Esophagus squamous epithelium (tissue), 5 donors: ENCODE results near the gene ACER2. TPM values are rescaled to one million over a fixed set of nuclear protein-coding genes. Genes with fewer than 3 reads are reported as not detected.

Experiments
- DNase-seq: peaks from one replicate; lab custom pipeline; 2025; lab: John Stamatoyannopoulos, UW
- H3K27ac ChIP-seq, 4 donors: fragments of 200-600 bp; sonication (generic); one replicate each; pipeline ENCODE4 v1.5.1; 2016 to 2019; ENCODE audit warnings: mild to moderate bottlenecking in 1 of 4
- H3K27me3 ChIP-seq, 4 donors: fragments of 200-600 bp; sonication (generic); 1 replicate in 3 of 4; 2 replicates in 1 of 4; pipeline versions ENCODE4 v1.5.1 to v1.6.0; 2017 to 2021; ENCODE audit warnings: antibody characterized with exemption in 1 of 4
- H3K36me3 ChIP-seq, 3 donors: fragments of 200-600 bp; sonication (generic); one replicate each; pipeline ENCODE4 v1.5.1; 2016 to 2019
- H3K4me1 ChIP-seq, 3 donors: fragments of 200-600 bp; sonication (generic); one replicate each; pipeline ENCODE4 v1.5.1; 2017 to 2019
- H3K4me3 ChIP-seq, 4 donors: fragments of 200-600 bp; sonication (generic); 1 replicate in 3 of 4; 2 replicates in 1 of 4; pipeline ENCODE4 v1.5.1; 2016 to 2019; ENCODE audit warnings: mild to moderate bottlenecking in 2 of 4, moderate library complexity in 1 of 4
- H3K9me3 ChIP-seq, 3 donors: fragments of 200-600 bp; sonication (generic); one replicate each; pipeline ENCODE4 v1.5.1; 2016 to 2019
- POLR2A ChIP-seq, 4 donors: fragments of 450-650 bp; IDR thresholded peaks; one replicate each; pipeline ENCODE4 v1.6.1; 2017; ENCODE audit warnings: antibody characterized with exemption in 4 of 4, mild to moderate bottlenecking in 4 of 4, moderate library complexity in 3 of 4
- WGBS, 2 donors: methylation state at CpG; one replicate each; pipeline ENCODE4 v1.1.5; 2018; 5-methylcytosine and 5-hydroxymethylcytosine counted together
- intact Hi-C: fragments of 100-400 bp; cut with DNase I; formaldehyde crosslinking; loops from one replicate; pipeline ENCODE4 v1.15.0; 2022
- total RNA-seq, 4 donors: library from RNA; depleted of rRNA; stranded (reverse); fragments of >200 nt; gene quantifications; one replicate each; pipeline ENCODE4 v1.1.0, GENCODE V29; 2016
- TF ChIP-seq, protein P1 (sequence below), 6 experiments: fragments of 450-650 bp in 4 of 6; fragments of 200-600 bp in 2 of 6; sonication (generic) in 2 of 6; IDR thresholded peaks; one replicate each; pipeline ENCODE4 v1.5.1; 2016 to 2019; ENCODE audit warnings: antibody characterized with exemption in 6 of 6, mild to moderate bottlenecking in 4 of 6, moderate library complexity in 4 of 6
- donor health status: DM: yes; HTN: yes; CAD: no.

Gene ACER2
- total RNA-seq, 4 donors from 2014 or later: 3.6 to 5.0 (median 3.8) TPM

GRCh38 chr9:19446361-19446861, 37.6 kb downstream of the ACER2 start:
- Histone ChIP-seq H3K9me3 (no peaks in the 10 kb centered on the region), H3K4me1 (no peaks in the 10 kb centered on the region), H3K27ac (no peak overlapping the region), H3K27me3 (no peaks in the 10 kb centered on the region), H3K36me3 (peaks cover 0 to 48% (median 0%) of the 10 kb centered on the region in 3 donors), H3K4me3 (no peak overlapping the region)
- TF ChIP-seq, protein P1, sequence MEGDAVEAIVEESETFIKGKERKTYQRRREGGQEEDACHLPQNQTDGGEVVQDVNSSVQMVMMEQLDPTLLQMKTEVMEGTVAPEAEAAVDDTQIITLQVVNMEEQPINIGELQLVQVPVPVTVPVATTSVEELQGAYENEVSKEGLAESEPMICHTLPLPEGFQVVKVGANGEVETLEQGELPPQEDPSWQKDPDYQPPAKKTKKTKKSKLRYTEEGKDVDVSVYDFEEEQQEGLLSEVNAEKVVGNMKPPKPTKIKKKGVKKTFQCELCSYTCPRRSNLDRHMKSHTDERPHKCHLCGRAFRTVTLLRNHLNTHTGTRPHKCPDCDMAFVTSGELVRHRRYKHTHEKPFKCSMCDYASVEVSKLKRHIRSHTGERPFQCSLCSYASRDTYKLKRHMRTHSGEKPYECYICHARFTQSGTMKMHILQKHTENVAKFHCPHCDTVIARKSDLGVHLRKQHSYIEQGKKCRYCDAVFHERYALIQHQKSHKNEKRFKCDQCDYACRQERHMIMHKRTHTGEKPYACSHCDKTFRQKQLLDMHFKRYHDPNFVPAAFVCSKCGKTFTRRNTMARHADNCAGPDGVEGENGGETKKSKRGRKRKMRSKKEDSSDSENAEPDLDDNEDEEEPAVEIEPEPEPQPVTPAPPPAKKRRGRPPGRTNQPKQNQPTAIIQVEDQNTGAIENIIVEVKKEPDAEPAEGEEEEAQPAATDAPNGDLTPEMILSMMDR (IDR thresholded peaks at IDR 0.05): no peak
- TF ChIP-seq POLR2A (IDR thresholded peaks at IDR 0.05): no peak
- 82 to 100% methylated on average over 1 to 4 of the region's 7 CpGs for WGBS, 2 donors
- intact Hi-C loops: no loop called here
- DNase-seq: no peak

- 85 to 87% methylated on average over 8 to 9 of the region's 9 CpGs for WGBS, 2 donors
- no peak for DNase-seq
- no peaks in the 10 kb centered on the region for H3K27me3 ChIP-seq
- peaks cover 0 to 27% (median 0%) of the 10 kb centered on the region in 3 donors for H3K36me3 ChIP-seq
- no peaks in the 10 kb centered on the region for H3K4me1 ChIP-seq
- TF ChIP-seq, protein P1 (IDR thresholded peaks at IDR 0.05): no peak
- TF ChIP-seq POLR2A (IDR thresholded peaks at IDR 0.05): no peak
- H3K9me3 ChIP-seq: no peaks in the 10 kb centered on the region
- H3K27ac ChIP-seq: no peak overlapping the region
- intact Hi-C loops: no loop called here
- no peak overlapping the region for H3K4me3 ChIP-seq
These were observed 42.7 kb downstream of the ACER2 start for GRCh38 chr9:19451240-19452087.

- H3K36me3 ChIP-seq: peaks cover 0 to 7% (median 0%) of the 10 kb centered on the region in 3 donors
- peaks cover 0 to 9% (median 0%) of the 10 kb centered on the region in 3 donors for H3K4me1 ChIP-seq
- 39 to 78% methylated on average over 3 of the region's 3 CpGs for WGBS, 2 donors
- H3K27ac ChIP-seq: no peak overlapping the region
- intact Hi-C loops: no loop called here
- TF ChIP-seq POLR2A (IDR thresholded peaks at IDR 0.05): no peak
- TF ChIP-seq, protein P1 (IDR thresholded peaks at IDR 0.05): no peak
- DNase-seq: no peak
- no peak overlapping the region for H3K4me3 ChIP-seq
- H3K9me3 ChIP-seq: no peaks in the 10 kb centered on the region
- H3K27me3 ChIP-seq: no peaks in the 10 kb centered on the region
These were observed 47.6 kb downstream of the ACER2 start for GRCh38 chr9:19456426-19456825.

- Histone ChIP-seq H3K4me1 (peaks cover 0 to 9% (median 0%) of the 10 kb centered on the region in 3 donors), H3K9me3 (no peaks in the 10 kb centered on the region), H3K27me3 (no peaks in the 10 kb centered on the region), H3K27ac (no peak overlapping the region), H3K4me3 (peak overlapping the region in 1 of 4 donors; percentile 22), H3K36me3 (no peaks in the 10 kb centered on the region)
- no peak for DNase-seq
- intact Hi-C loops: no loop called here
- TF ChIP-seq POLR2A (IDR thresholded peaks at IDR 0.05): no peak
- TF ChIP-seq, protein P1 (IDR thresholded peaks at IDR 0.05): peak; percentile 87 to 97 (median 93)
- 33 to 34% methylated on average over 12 of the region's 12 CpGs for WGBS, 2 donors
These were observed 48.3 kb downstream of the ACER2 start for GRCh38 chr9:19456996-19457692.

GRCh38 chr9:19457693-19458009, 48.8 kb downstream of the ACER2 start:
- Histone ChIP-seq H3K27ac (no peak overlapping the region), H3K4me1 (peaks cover 0 to 9% (median 0%) of the 10 kb centered on the region in 3 donors), H3K9me3 (no peaks in the 10 kb centered on the region), H3K4me3 (peak overlapping the region in 1 of 4 donors; percentile 22), H3K36me3 (no peaks in the 10 kb centered on the region), H3K27me3 (no peaks in the 10 kb centered on the region)
- TF ChIP-seq, protein P1 (IDR thresholded peaks at IDR 0.05): no peak
- TF ChIP-seq POLR2A (IDR thresholded peaks at IDR 0.05): no peak
- intact Hi-C loops: no loop called here
- no peak for DNase-seq
- WGBS, 2 donors: 13 to 15% methylated on average over 5 of the region's 5 CpGs
